SHP77 treated with DMSO at 0.1 percent for 48 hours (cell line): ENCODE results near the gene RNF44.

ENCODE experiments used
- DNase-seq: peaks from one replicate; lab custom pipeline; 2025; lab: John Stamatoyannopoulos, UW

RNF44 gene

DNA sequence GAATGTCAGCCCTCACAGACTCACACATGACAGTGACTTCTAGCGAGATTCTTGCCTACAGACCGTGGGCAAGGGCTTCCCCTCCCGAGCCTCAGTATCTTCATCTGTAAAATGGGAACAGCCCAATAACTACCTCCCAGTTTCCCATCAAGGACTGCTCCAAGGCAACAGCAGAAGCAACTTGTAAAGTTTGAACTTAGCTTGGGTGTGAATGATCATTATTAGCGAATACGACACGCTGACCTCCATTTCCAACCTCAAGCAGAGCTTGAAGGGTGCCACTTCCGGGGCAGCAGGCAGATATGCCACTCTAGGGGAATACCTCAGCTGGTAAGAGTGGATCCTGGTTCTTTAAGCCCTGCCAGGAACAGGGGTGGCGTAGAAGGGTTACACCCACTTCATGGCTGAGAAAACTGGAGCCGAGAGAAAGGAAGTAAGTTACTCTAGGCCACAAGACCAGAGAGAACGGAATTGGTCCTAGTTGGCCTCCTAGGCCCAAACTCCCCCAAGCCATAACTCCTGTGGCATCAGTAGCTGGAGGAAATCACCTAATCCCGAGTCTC, 2.0 kb downstream of the RNF44 start:
- DNase-seq: no peak

- no peak for DNase-seq
Measured at GRCh38 chr5:176534640-176535039, 2.6 kb downstream of the RNF44 start.

DNA sequence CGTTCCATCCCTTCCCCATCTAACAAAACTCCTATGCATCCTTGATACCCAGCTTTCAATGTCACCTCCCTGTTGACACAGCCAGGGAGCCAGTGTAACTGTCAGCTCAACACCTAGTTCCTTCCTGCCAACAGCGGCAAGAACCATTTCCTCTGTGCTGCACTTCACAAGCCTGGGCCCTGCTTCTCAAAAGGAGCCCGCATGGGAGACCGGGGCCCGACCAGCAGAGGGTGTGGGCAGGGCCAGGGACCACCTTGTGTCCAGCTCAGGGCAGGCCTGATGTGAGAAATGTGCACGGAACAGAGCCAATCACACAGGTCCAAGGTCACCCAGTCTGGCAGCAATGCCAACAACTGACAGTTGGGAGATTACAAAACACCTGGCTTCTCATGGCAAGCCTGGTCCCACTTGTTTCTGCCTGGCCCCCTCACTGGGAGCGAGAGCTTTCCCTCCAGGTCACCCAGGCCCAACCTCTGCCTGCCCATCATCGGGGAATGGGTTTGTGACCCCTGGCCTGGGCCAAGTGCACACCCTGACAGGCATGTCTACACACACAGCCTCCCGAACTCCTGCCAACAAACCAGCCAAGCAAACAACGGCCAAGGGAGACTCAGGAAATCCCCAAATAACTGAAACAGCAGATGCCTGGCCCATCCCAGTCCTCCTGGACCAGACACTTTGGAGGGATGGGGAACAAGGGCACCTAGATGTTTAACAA, 3.1 kb downstream of the RNF44 start:
- no peak for DNase-seq

DNA sequence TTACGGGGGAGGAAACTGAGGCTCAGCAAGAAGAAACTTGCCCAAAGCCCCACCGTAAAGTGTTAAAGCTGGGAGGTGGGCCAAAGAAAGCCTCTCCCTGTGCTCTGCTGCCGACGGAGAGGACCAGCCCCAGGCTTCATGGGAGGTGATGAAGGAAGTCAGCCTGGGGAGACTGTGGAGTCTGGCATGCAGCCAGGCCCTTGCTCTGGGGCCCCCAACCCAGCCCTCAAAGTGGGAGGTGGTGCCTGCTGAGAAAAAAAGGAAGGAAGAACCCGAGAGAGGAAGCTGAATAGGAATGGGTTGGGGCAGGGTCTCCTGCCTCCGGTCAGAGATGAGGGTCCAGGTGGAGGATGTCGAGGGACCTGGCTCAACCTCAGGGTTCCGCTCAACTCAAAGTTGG, 3.8 kb downstream of the RNF44 start:
- DNase-seq: no peak

GRCh38 chr5:176532795-176533194, 4.4 kb downstream of the RNF44 start:
- no peak for DNase-seq

GRCh38 chr5:176531902-176532493, 5.2 kb downstream of the RNF44 start:
- no peak for DNase-seq

GRCh38 chr5:176530983-176531901, 6.0 kb downstream of the RNF44 start:
- DNase-seq: no peak

GRCh38 chr5:176530393-176530982, 6.7 kb downstream of the RNF44 start:
- no peak for DNase-seq

GRCh38 chr5:176529741-176530141, 7.5 kb downstream of the RNF44 start:
- no peak for DNase-seq

GRCh38 chr5:176529116-176529740, 8.0 kb downstream of the RNF44 start:
- DNase-seq: no peak

GRCh38 chr5:176528761-176529115, 8.5 kb downstream of the RNF44 start:
- no peak for DNase-seq

DNA sequence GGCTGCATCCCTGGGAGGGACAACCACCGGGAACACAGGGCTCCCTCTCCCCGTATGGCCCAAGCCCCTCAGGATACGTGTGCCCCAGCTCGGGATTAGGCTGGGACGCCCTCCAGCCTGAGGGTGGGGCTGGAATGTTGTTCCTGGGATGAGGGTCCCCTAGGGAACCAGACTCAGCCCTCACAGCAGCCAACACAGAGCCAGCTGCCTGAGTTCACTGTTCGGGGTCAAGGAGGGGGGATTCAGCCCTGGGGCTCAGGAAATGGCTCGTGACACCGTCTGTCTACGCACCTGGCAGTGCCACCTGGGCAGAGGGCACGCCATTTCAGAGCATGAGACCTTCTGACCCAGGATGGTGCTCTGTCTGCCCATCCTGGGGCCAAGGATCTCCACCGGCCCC, 8.9 kb downstream of the RNF44 start:
- no peak for DNase-seq

DNA sequence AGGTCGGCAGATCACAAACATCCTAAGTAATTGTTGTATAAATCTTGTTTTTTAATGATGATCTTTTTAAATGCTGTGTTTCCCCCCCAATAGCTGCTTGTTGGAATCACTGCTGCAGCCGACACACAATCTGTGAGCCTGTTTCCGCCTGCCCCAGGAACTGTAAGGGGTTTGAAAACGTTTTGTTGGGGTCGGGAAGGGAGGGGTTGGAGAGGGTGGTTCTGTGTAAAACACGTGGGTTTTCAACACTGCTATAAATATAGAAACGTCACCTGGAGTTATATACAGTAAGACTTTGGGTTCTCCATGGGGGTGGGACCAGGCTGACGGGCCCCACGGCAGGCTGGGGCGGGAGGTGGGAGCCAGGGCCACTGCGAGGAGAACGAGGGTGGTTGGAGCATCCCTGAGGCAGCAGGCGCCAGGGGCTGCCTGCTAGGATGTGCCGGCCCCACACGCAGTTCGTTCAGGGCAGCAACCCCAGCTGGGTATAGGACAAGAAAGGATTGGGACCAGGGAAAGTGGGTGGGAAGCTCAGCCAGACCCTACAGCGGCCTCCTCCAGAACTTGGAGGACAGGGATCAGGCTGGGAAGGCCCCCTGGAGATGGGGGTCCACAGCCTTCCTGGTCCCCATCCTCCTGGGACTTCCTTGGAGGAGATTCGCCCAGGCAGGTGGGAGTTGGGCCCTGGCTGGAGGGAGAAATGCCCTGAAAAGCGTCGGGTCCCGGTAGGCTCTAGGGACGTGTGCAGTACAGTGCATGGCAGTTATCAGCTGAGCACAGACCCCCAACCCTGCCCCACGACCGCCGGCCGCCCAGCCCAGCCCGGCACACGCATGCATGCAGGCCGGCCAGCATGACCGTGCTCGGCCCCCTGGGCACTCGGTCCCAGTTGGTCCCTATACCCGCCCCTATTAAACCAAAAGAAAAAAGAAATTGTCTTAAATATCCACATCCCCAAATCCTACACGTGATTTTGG, 9.7 kb downstream of the RNF44 start:
- DNase-seq: no peak

GRCh38 chr5:176526462-176526861, 10.7 kb downstream of the RNF44 start:
- no peak for DNase-seq

GRCh38 chr5:176525677-176526076, 11.5 kb downstream of the RNF44 start:
- no peak for DNase-seq

GRCh38 chr5:176524987-176525386, 12.2 kb downstream of the RNF44 start:
- no peak for DNase-seq

- no peak for DNase-seq
Measured at GRCh38 chr5:176524138-176524537, 13.1 kb downstream of the RNF44 start.

DNA sequence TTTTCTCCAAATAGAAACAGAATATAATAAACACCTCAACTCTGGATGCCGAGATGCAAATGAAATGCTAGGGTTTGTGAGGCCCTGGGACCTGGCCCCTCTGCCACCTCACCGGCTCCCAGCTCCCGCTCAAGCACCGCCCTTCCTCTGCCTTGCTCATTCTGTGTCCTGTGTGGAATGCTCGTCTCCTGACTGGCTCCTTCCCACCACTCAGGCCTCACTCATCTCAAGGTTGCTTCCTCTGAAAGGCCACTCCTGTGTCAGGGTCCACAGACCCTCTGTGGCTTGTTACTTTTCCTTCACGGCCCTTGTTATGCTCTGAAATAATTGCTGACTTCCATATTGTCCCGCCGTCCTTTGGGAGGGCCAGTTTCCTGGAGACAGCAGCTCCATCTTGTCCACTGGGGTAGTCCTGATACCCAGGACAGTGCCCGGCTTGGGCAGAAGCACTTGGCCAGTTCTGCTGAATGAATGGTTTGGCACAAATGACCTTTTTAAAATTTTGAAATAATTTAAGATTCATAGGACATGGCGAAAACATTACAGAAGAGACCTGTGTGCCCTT, 15.4 kb downstream of the RNF44 start:
- DNase-seq: no peak

DNA sequence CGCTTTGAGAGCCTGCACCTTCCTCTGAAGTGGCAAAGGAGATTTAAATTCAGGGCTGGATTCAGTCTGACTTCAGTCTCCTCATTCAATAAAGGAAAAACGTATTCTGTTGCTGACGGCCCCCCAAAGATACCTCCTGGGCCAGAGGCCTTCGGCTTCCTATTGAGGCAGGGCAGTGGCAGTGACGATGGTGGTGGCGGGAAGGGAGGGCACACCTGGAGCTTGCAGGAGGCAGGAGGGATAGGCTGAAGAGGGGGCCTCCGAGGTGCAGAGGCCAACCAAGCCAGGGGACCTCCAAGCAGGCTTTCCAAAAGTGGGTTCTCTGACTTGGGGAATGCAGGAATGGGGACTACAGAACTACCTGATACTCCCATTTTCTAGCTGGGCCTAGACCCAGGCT, 15.9 kb downstream of the RNF44 start:
- DNase-seq: no peak
